SK-N-MC (cell line): Measurements from ENCODE around the gene LRRC32.

ENCODE experiments used
- EZH2 ChIP-seq: fragments of 200-600 bp; sonication (generic); IDR thresholded peaks from one replicate; pipeline ENCODE4 v1.6.1; 2017; ENCODE audit warnings: antibody characterized with exemption
- POLR2AphosphoS5 ChIP-seq: IDR thresholded peaks from 2 replicates; pipeline ENCODE4 v1.6.1; 2012; ENCODE audit warnings: mild to moderate bottlenecking, low read depth, low read length, borderline replicate concordance

DNA sequence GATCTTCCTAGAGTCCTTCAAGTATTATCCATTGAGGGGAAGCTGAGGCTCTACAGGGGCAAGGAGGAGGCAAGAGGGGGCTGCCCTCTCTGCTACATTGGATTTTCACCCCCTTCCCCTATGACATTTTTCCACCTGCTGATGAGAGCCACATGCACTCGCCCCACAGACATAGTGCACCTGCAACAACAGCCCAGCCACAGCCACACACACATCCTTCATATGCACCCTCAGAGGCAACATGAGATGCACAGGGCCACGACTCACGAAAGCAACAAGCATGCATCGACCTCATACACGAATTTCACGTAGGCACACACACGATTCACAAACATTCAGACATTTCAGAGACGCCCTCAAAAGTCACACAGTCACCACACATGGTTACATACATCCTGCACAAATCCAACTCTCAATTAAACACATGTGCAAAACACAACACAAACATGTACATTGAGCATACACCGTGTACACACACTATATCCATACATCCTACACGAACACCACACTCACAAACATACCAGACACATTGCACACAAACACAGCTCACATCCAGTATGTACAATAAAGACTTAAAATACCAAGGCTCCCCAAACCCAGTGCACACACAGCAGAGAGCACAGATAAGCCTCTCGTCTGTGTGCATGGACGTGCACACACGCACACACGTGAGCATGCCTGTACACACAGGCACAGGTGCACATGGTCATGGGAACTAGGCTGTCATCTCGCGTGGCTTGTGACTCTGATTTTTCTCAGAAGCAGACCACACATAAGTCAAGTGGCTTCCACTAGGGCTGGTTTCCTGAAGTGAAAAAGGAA, 6.3 kb upstream of the LRRC32 start:
- no peak for TF ChIP-seq POLR2AphosphoS5
- no peak for TF ChIP-seq EZH2
